ENCODE data around the gene TSC22D2.

GRCh38 chr3:150509780-150510179 is 101.7 kb downstream of the TSC22D2 start:
- TF ChIP-seq EZH2 (IDR thresholded peaks at IDR 0.05) (no peak), POLR2AphosphoS5 (IDR thresholded peaks at IDR 0.05; ENCODE audit: borderline replicate concordance, low read depth, low read length) (no peak), FOXP2 (optimal IDR thresholded peaks at IDR 0.05; ENCODE audit: control extremely low read depth, extremely low read length, insufficient read depth) (no peak)
